Suprapubic skin (tissue), 3 donors: ENCODE data around the gene CEP192.

Experiments
- CTCF ChIP-seq, 2 donors: fragments of 200-600 bp in 1 of 2; fragments of 450-650 bp in 1 of 2; sonication (generic) in 1 of 2; IDR thresholded peaks; one replicate each; pipeline ENCODE4 v1.5.1; 2016 to 2019; ENCODE audit warnings: antibody characterized with exemption in 2 of 2, mild to moderate bottlenecking in 1 of 2, moderate library complexity in 1 of 2
- POLR2A ChIP-seq, 2 donors: fragments of 450-650 bp; IDR thresholded peaks; one replicate each; pipeline ENCODE4 v1.6.1; 2017; ENCODE audit warnings: antibody characterized with exemption in 2 of 2, mild to moderate bottlenecking in 2 of 2, moderate library complexity in 2 of 2

DNA sequence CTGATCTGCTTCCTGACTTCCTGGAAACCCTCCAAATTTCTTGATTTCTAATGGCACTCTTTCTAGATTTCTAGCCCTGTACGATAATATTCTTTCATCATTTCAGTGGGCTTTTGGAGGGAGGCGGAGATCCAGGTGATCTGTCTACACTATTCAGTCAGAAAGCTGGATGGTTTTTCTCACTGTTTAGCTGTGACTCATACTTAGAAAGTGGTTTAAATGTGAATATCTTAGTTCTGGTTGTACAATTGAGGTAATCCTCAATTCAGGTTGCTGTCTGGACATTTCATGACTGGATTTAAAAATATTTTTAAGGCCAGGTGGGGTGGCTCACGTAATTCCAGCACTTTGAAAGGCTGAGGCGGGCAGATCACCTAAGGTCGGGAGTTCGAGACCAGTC, 22.5 kb upstream of the CEP192 start:
- no peak for TF ChIP-seq CTCF (IDR thresholded peaks at IDR 0.05)
- no peak for TF ChIP-seq POLR2A (IDR thresholded peaks at IDR 0.05)
